HCT116 (cell line): ENCODE results near the gene TLE4.

Experiments used
- CBX3 ChIP-seq: IDR thresholded peaks from 2 replicates; pipeline ENCODE4 v1.6.1; 2012; ENCODE audit warnings: low read depth
- EZH2phosphoT487 ChIP-seq: fragments of 200-600 bp; IDR thresholded peaks from 2 replicates; pipeline ENCODE4 v1.6.1; 2018; ENCODE audit warnings: antibody characterized with exemption, borderline replicate concordance
- FOSL1 ChIP-seq: IDR thresholded peaks from 2 replicates; pipeline ENCODE4 v1.6.1; 2012; ENCODE audit warnings: low read depth
- JUND ChIP-seq: IDR thresholded peaks from 2 replicates; pipeline ENCODE4 v1.6.1; 2012
- POLR2A ChIP-seq: IDR thresholded peaks from 2 replicates; pipeline ENCODE4 v1.7.0; 2011; ENCODE audit warnings: borderline replicate concordance; ENCODE audit not compliant: insufficient read depth, insufficient read length; ENCODE audit errors: extremely low read depth
- POLR2AphosphoS5 ChIP-seq: IDR thresholded peaks from 2 replicates; pipeline ENCODE4 v1.6.1; 2011; ENCODE audit warnings: mild to moderate bottlenecking, low read depth, low read length, moderate library complexity
- SRF ChIP-seq: IDR thresholded peaks from 2 replicates; pipeline ENCODE4 v1.6.1; 2012; ENCODE audit warnings: low read depth
- YY1 ChIP-seq: IDR thresholded peaks from 2 replicates; pipeline ENCODE4 v1.6.1; 2011; ENCODE audit warnings: low read length, low read depth, moderate library complexity, mild to moderate bottlenecking; ENCODE audit not compliant: insufficient replicate concordance; ENCODE audit errors: extremely low read depth
- ZFX ChIP-seq: fragments of 450-650 bp; IDR thresholded peaks from 2 replicates; pipeline ENCODE4 v1.6.1; 2017
- TF ChIP-seq, protein P1 (sequence below), 3 experiments: fragments of 200-600 bp in 1 of 3; sonication (generic) in 1 of 3; IDR thresholded peaks in 2 of 3; conservative IDR thresholded peaks in 1 of 3; 2 replicates each; pipeline ENCODE4 v1.5.1; 2012 to 2017; ENCODE audit warnings: low read depth in 2 of 3, low read length in 2 of 3, antibody characterized with exemption in 1 of 3, borderline replicate concordance in 1 of 3, control low read depth in 1 of 3, mild to moderate bottlenecking in 1 of 3, mixed read lengths in 1 of 3, mixed run types in 1 of 3, moderate library complexity in 1 of 3; ENCODE audit not compliant: insufficient read depth in 1 of 3
- TF ChIP-seq, protein P2 (sequence below): IDR thresholded peaks from 2 replicates; pipeline ENCODE4 v1.6.1; 2011; ENCODE audit warnings: mild to moderate bottlenecking, low read length, moderate library complexity; ENCODE audit not compliant: insufficient replicate concordance; ENCODE audit errors: extremely low read depth

DNA sequence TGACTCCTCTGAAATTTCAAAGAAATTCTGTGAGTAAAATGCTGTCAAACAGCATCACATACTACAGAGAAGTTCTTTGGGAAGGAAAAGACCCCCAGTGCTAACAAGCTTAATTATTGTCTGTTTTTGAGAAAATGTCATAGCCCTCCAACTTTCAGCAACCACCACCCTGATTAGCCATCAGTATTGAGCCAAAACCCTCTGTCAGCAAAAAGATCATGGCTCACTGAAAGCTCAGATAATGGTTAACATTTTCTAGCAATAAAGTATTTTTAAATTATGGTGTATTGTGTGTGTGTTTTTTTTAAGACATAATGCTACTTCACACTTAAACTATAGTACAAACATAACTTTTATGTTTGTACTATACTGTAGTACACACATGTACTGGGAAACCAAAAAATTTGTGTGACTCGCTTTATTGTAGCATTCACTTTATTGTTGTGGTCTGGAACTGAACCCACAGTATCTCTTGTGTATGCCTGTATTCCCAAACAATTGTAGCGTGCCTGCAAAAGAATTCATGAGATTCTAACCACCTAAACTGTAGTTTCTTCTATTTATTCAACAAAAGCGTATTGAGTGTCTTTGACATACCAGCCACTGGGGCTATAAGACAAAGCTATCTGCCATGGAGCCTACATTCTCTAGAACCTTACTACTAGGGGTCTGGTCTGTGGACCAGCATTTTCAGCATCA lies 31.6 kb downstream of the TLE4 start:
- TF ChIP-seq, protein P1, sequence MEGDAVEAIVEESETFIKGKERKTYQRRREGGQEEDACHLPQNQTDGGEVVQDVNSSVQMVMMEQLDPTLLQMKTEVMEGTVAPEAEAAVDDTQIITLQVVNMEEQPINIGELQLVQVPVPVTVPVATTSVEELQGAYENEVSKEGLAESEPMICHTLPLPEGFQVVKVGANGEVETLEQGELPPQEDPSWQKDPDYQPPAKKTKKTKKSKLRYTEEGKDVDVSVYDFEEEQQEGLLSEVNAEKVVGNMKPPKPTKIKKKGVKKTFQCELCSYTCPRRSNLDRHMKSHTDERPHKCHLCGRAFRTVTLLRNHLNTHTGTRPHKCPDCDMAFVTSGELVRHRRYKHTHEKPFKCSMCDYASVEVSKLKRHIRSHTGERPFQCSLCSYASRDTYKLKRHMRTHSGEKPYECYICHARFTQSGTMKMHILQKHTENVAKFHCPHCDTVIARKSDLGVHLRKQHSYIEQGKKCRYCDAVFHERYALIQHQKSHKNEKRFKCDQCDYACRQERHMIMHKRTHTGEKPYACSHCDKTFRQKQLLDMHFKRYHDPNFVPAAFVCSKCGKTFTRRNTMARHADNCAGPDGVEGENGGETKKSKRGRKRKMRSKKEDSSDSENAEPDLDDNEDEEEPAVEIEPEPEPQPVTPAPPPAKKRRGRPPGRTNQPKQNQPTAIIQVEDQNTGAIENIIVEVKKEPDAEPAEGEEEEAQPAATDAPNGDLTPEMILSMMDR (IDR thresholded peaks at IDR 0.05 in 2 of 3, conservative IDR thresholded peaks at IDR 0.05 in 1 of 3; ENCODE audit: borderline replicate concordance in 1 of 3, insufficient read depth in 1 of 3, low read depth in 2 of 3, low read length in 2 of 3): no peak
- TF ChIP-seq POLR2A (no peak), POLR2AphosphoS5 (no peak), EZH2phosphoT487 (no peak), JUND (no peak), SRF (no peak), FOSL1 (no peak), ZFX (no peak), YY1 (no peak), CBX3 (no peak)
- TF ChIP-seq, protein P2, sequence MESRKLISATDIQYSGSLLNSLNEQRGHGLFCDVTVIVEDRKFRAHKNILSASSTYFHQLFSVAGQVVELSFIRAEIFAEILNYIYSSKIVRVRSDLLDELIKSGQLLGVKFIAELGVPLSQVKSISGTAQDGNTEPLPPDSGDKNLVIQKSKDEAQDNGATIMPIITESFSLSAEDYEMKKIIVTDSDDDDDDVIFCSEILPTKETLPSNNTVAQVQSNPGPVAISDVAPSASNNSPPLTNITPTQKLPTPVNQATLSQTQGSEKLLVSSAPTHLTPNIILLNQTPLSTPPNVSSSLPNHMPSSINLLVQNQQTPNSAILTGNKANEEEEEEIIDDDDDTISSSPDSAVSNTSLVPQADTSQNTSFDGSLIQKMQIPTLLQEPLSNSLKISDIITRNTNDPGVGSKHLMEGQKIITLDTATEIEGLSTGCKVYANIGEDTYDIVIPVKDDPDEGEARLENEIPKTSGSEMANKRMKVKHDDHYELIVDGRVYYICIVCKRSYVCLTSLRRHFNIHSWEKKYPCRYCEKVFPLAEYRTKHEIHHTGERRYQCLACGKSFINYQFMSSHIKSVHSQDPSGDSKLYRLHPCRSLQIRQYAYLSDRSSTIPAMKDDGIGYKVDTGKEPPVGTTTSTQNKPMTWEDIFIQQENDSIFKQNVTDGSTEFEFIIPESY: no peak
